ENCODE results near the gene ARAP1.

The ARAP1 gene

GRCh38 chr11:72707032-72707431 is 45.2 kb downstream of the ARAP1 start:
- no peak for DNase-seq (ENCODE audit: low read depth in 1 of 2, low spot score in 1 of 2)
- no peaks in the 10 kb centered on the region for H3K27me3 ChIP-seq (ENCODE audit: insufficient read depth, poor library complexity, severe bottlenecking)
- H3K4me3 ChIP-seq (replicated peaks; ENCODE audit: insufficient read depth, low read length), result no peak overlapping the region
- TF ChIP-seq SPI1 (IDR thresholded peaks at IDR 0.05; ENCODE audit: borderline replicate concordance, low read depth), result no peak
- TF ChIP-seq POLR2AphosphoS5 (IDR thresholded peaks at IDR 0.05; ENCODE audit: low read depth), result no peak
- TF ChIP-seq GABPA (IDR thresholded peaks at IDR 0.05; ENCODE audit: low read depth), result no peak
- no peak overlapping the region for H3K27ac ChIP-seq (replicated peaks)

GRCh38 chr11:72706579-72706978 is 45.6 kb downstream of the ARAP1 start:
- H3K27me3 ChIP-seq (ENCODE audit: insufficient read depth, poor library complexity, severe bottlenecking), result no peaks in the 10 kb centered on the region
- no peak overlapping the region for H3K27ac ChIP-seq (replicated peaks)
- TF ChIP-seq, protein P1, sequence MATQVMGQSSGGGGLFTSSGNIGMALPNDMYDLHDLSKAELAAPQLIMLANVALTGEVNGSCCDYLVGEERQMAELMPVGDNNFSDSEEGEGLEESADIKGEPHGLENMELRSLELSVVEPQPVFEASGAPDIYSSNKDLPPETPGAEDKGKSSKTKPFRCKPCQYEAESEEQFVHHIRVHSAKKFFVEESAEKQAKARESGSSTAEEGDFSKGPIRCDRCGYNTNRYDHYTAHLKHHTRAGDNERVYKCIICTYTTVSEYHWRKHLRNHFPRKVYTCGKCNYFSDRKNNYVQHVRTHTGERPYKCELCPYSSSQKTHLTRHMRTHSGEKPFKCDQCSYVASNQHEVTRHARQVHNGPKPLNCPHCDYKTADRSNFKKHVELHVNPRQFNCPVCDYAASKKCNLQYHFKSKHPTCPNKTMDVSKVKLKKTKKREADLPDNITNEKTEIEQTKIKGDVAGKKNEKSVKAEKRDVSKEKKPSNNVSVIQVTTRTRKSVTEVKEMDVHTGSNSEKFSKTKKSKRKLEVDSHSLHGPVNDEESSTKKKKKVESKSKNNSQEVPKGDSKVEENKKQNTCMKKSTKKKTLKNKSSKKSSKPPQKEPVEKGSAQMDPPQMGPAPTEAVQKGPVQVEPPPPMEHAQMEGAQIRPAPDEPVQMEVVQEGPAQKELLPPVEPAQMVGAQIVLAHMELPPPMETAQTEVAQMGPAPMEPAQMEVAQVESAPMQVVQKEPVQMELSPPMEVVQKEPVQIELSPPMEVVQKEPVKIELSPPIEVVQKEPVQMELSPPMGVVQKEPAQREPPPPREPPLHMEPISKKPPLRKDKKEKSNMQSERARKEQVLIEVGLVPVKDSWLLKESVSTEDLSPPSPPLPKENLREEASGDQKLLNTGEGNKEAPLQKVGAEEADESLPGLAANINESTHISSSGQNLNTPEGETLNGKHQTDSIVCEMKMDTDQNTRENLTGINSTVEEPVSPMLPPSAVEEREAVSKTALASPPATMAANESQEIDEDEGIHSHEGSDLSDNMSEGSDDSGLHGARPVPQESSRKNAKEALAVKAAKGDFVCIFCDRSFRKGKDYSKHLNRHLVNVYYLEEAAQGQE (IDR thresholded peaks at IDR 0.05; ENCODE audit: insufficient replicate concordance, low read depth), result no peak
- H3K4me3 ChIP-seq (replicated peaks; ENCODE audit: insufficient read depth, low read length), result no peak overlapping the region
- DNase-seq (ENCODE audit: low read depth in 1 of 2, low spot score in 1 of 2), result no peak

- H3K4me3 ChIP-seq (replicated peaks; ENCODE audit: insufficient read depth, low read length), result no peak overlapping the region
- no peak for DNase-seq (ENCODE audit: low read depth in 1 of 2, low spot score in 1 of 2)
- no peaks in the 10 kb centered on the region for H3K27me3 ChIP-seq (ENCODE audit: insufficient read depth, poor library complexity, severe bottlenecking)
- H3K27ac ChIP-seq (replicated peaks), result no peak overlapping the region
- TF ChIP-seq CTCF (IDR thresholded peaks at IDR 0.05; ENCODE audit: insufficient read depth, low read length) (no peak), SPI1 (IDR thresholded peaks at IDR 0.05; ENCODE audit: borderline replicate concordance, low read depth) (no peak), GABPA (IDR thresholded peaks at IDR 0.05; ENCODE audit: low read depth) (no peak), POLR2AphosphoS5 (IDR thresholded peaks at IDR 0.05; ENCODE audit: low read depth) (no peak)
- TF ChIP-seq, protein P1 (IDR thresholded peaks at IDR 0.05; ENCODE audit: insufficient replicate concordance, low read depth), result no peak
These were observed 46.5 kb downstream of the ARAP1 start for GRCh38 chr11:72705442-72706365.

DNA sequence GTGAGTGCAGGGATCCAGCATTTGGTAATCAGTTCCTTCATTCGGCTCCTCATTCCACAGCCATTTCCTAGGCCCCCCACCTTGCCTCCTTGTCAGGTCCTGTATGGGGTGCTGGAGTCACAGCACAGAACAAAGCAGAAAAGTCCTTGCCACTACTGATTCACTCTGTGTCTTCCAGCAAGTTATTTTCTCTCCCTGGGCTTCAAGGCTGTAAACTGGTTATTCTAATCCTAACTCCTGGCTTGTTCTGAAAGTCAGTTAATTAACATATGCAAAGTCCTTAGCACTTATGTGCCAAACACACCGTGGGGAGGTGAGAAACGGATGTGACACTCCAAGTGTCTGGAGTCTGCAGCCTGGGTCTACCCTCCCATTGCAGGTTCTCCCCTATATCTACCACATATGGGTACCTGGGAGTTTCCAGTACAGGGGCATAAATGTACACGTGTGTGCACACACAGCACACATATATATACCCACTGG is 47.4 kb downstream of the ARAP1 start:
- no peak for TF ChIP-seq GABPA (IDR thresholded peaks at IDR 0.05; ENCODE audit: low read depth)
- TF ChIP-seq POLR2AphosphoS5 (IDR thresholded peaks at IDR 0.05; ENCODE audit: low read depth), result no peak
- TF ChIP-seq, protein P1 (IDR thresholded peaks at IDR 0.05; ENCODE audit: insufficient replicate concordance, low read depth), result no peak
- no peak for TF ChIP-seq SPI1 (IDR thresholded peaks at IDR 0.05; ENCODE audit: borderline replicate concordance, low read depth)
- no peak for TF ChIP-seq CTCF (IDR thresholded peaks at IDR 0.05; ENCODE audit: insufficient read depth, low read length)
- no peak for DNase-seq (ENCODE audit: low read depth in 1 of 2, low spot score in 1 of 2)
- no peaks in the 10 kb centered on the region for H3K27me3 ChIP-seq (ENCODE audit: insufficient read depth, poor library complexity, severe bottlenecking)

More for the DNA sequence above, 47.4 kb downstream of the ARAP1 start:
- H3K4me3 ChIP-seq (replicated peaks; ENCODE audit: insufficient read depth, low read length), result no peak overlapping the region
- H3K27ac ChIP-seq (replicated peaks), result no peak overlapping the region
